Esophagus squamous epithelium (tissue), 5 donors: Measurements from ENCODE around the gene YAE1. TPM values are rescaled to one million over a fixed set of nuclear protein-coding genes. Genes with fewer than 3 reads are reported as not detected.

ENCODE experiments used
- DNase-seq: peaks from one replicate; lab custom pipeline; 2025; lab: John Stamatoyannopoulos, UW
- H3K27ac ChIP-seq, 4 donors: fragments of 200-600 bp; sonication (generic); one replicate each; pipeline ENCODE4 v1.5.1; 2016 to 2019; ENCODE audit warnings: mild to moderate bottlenecking in 1 of 4
- H3K27me3 ChIP-seq, 4 donors: fragments of 200-600 bp; sonication (generic); 1 replicate in 3 of 4; 2 replicates in 1 of 4; pipeline versions ENCODE4 v1.5.1 to v1.6.0; 2017 to 2021; ENCODE audit warnings: antibody characterized with exemption in 1 of 4
- H3K36me3 ChIP-seq, 3 donors: fragments of 200-600 bp; sonication (generic); one replicate each; pipeline ENCODE4 v1.5.1; 2016 to 2019
- H3K4me1 ChIP-seq, 3 donors: fragments of 200-600 bp; sonication (generic); one replicate each; pipeline ENCODE4 v1.5.1; 2017 to 2019
- H3K4me3 ChIP-seq, 4 donors: fragments of 200-600 bp; sonication (generic); 1 replicate in 3 of 4; 2 replicates in 1 of 4; pipeline ENCODE4 v1.5.1; 2016 to 2019; ENCODE audit warnings: mild to moderate bottlenecking in 2 of 4, moderate library complexity in 1 of 4
- H3K9me3 ChIP-seq, 3 donors: fragments of 200-600 bp; sonication (generic); one replicate each; pipeline ENCODE4 v1.5.1; 2016 to 2019
- POLR2A ChIP-seq, 4 donors: fragments of 450-650 bp; IDR thresholded peaks; one replicate each; pipeline ENCODE4 v1.6.1; 2017; ENCODE audit warnings: antibody characterized with exemption in 4 of 4, mild to moderate bottlenecking in 4 of 4, moderate library complexity in 3 of 4
- whole genome bisulfite sequencing, 2 donors: methylation state at CpG; one replicate each; pipeline ENCODE4 v1.1.5; 2018; 5-methylcytosine and 5-hydroxymethylcytosine counted together
- intact Hi-C: fragments of 100-400 bp; cut with DNase I; formaldehyde crosslinking; loops from one replicate; pipeline ENCODE4 v1.15.0; 2022
- total RNA-seq, 4 donors: library from RNA; depleted of rRNA; stranded (reverse); fragments of >200 nt; gene quantifications; one replicate each; pipeline ENCODE4 v1.1.0, GENCODE V29; 2016
- TF ChIP-seq, protein P1 (sequence below), 6 experiments: fragments of 450-650 bp in 4 of 6; fragments of 200-600 bp in 2 of 6; sonication (generic) in 2 of 6; IDR thresholded peaks; one replicate each; pipeline ENCODE4 v1.5.1; 2016 to 2019; ENCODE audit warnings: antibody characterized with exemption in 6 of 6, mild to moderate bottlenecking in 4 of 6, moderate library complexity in 4 of 6
- donor health status: DM: yes; HTN: yes; CAD: no.

The YAE1 gene
- total RNA-seq, 4 donors from 2014 or later, result 3.6 to 23.1 (median 14.6) TPM

DNA sequence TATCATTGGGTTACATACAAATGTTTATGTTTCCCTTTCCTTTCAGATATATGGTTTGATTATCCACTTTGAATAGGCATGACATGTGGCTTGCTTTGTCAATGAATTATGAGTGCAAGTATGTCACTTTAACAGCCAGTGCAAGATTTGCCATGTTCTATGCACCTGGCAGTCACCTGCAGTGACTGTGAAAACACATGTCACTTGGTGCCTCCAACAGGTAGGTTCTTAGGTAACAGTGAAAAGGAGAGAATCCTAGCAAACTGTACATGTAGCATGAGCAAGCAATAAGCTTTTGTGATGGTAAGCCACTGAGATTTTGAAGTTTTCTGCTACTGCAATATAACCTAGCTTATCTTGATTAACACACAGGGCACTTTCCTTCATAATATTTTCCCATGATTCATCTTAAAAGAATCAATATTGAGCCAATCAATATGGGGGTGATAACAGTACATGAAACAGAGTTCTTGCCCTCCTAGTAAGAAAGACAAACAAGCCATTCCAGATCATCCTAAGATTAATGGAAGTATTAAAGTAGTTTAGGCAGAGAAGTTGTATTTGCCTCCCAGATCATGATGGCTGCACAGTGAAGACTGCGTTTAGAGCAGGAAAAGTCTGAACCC lies 49.3 kb downstream of the YAE1 start:
- intact Hi-C loops, result loop anchor here (10.0 kb wide), 1 partner anchor 129 kb away; no protein-coding TSS in a partner anchor
- H3K9me3 ChIP-seq, result no peaks in the 10 kb centered on the region

GRCh38 chr7:39616138-39616537 lies 49.9 kb downstream of the YAE1 start:
- no peaks in the 10 kb centered on the region for H3K36me3 ChIP-seq
- H3K27ac ChIP-seq, result no peak overlapping the region
- no peaks in the 10 kb centered on the region for H3K9me3 ChIP-seq
- no peak overlapping the region for H3K4me3 ChIP-seq
- no peak for DNase-seq
- H3K27me3 ChIP-seq, result peaks cover 0 to 19% (median 0%) of the 10 kb centered on the region in 4 donors
- 28 to 57% methylated on average over 1 of the region's 1 CpG for WGBS, 2 donors
- H3K4me1 ChIP-seq, result peaks cover 0 to 4% (median 0%) of the 10 kb centered on the region in 3 donors
- intact Hi-C loops, result loop anchor here (10.0 kb wide), 1 partner anchor 129 kb away; no protein-coding TSS in a partner anchor
- TF ChIP-seq, protein P1, sequence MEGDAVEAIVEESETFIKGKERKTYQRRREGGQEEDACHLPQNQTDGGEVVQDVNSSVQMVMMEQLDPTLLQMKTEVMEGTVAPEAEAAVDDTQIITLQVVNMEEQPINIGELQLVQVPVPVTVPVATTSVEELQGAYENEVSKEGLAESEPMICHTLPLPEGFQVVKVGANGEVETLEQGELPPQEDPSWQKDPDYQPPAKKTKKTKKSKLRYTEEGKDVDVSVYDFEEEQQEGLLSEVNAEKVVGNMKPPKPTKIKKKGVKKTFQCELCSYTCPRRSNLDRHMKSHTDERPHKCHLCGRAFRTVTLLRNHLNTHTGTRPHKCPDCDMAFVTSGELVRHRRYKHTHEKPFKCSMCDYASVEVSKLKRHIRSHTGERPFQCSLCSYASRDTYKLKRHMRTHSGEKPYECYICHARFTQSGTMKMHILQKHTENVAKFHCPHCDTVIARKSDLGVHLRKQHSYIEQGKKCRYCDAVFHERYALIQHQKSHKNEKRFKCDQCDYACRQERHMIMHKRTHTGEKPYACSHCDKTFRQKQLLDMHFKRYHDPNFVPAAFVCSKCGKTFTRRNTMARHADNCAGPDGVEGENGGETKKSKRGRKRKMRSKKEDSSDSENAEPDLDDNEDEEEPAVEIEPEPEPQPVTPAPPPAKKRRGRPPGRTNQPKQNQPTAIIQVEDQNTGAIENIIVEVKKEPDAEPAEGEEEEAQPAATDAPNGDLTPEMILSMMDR (IDR thresholded peaks at IDR 0.05), result no peak
- no peak for TF ChIP-seq POLR2A (IDR thresholded peaks at IDR 0.05)

More for the DNA sequence above, 49.3 kb downstream of the YAE1 start:
- Histone ChIP-seq H3K36me3 (no peaks in the 10 kb centered on the region), H3K27me3 (peaks cover 0 to 23% (median 0%) of the 10 kb centered on the region in 4 donors), H3K27ac (no peak overlapping the region), H3K4me1 (peaks cover 0 to 4% (median 0%) of the 10 kb centered on the region in 3 donors), H3K4me3 (no peak overlapping the region)
- WGBS, 2 donors, result 39 to 50% methylated on average over 1 of the region's 1 CpG
- no peak for TF ChIP-seq POLR2A (IDR thresholded peaks at IDR 0.05)
- TF ChIP-seq, protein P1 (IDR thresholded peaks at IDR 0.05), result no peak
- no peak for DNase-seq

DNA sequence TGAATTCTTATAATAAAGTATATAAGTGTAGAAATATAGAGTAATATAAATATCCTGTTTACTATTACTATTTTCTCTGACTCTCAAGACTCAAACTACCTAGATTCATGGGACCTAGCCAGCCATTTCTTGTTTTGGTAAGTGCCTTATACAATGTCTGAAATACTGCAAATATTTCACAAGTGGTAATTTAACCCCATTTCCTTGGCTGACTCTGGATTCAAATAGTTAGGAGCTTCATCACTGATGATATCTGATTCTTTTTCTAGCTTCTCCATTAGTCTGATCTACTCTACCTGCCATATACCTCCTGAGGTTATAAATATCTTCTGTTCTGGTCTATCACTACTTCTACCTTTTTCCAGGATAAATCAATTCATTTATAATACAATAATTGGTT lies 50.8 kb downstream of the YAE1 start:
- Histone ChIP-seq H3K9me3 (no peaks in the 10 kb centered on the region), H3K27me3 (peaks cover 0 to 19% (median 0%) of the 10 kb centered on the region in 4 donors), H3K4me1 (peaks cover 0 to 7% (median 0%) of the 10 kb centered on the region in 3 donors), H3K27ac (no peak overlapping the region), H3K36me3 (no peaks in the 10 kb centered on the region), H3K4me3 (no peak overlapping the region)
- no peak for TF ChIP-seq POLR2A (IDR thresholded peaks at IDR 0.05)
- TF ChIP-seq, protein P1 (IDR thresholded peaks at IDR 0.05), result no peak
- intact Hi-C loops, result loop anchor here (10.0 kb wide), 1 partner anchor 128 kb away; no protein-coding TSS in a partner anchor
- no peak for DNase-seq

GRCh38 chr7:39618868-39619267 lies 52.7 kb downstream of the YAE1 start:
- Histone ChIP-seq H3K9me3 (no peaks in the 10 kb centered on the region), H3K4me3 (no peak overlapping the region), H3K27me3 (peaks cover 0 to 10% (median 0%) of the 10 kb centered on the region in 4 donors), H3K36me3 (no peaks in the 10 kb centered on the region), H3K27ac (no peak overlapping the region), H3K4me1 (peaks cover 0 to 16% (median 0%) of the 10 kb centered on the region in 3 donors)
- intact Hi-C loops, result loop anchor here (10.0 kb wide), 1 partner anchor 126 kb away; no protein-coding TSS in a partner anchor
- DNase-seq, result no peak
- WGBS, 2 donors, result 81 to 86% methylated on average over 4 of the region's 4 CpGs
- TF ChIP-seq, protein P1 (IDR thresholded peaks at IDR 0.05), result no peak
- no peak for TF ChIP-seq POLR2A (IDR thresholded peaks at IDR 0.05)

DNA sequence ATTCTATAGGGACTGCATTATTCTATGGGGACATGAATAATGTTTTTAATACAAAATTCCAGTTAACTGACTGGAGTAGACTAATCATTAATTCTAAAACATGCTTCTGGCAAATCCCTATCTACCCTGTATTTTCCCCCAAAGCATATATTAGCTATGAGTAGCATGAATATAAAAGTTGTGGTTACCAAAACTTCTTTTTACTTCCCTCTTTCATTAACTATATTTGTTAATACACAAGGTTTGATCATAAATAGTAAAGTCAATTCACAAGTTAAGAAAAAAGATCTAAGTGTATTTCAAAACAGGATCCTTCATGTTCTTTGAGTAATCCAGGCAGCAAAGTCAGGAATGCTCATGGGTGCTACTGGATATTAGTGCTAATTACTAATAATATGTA lies 54.3 kb downstream of the YAE1 start:
- TF ChIP-seq POLR2A (IDR thresholded peaks at IDR 0.05), result no peak
- TF ChIP-seq, protein P1 (IDR thresholded peaks at IDR 0.05), result no peak
- no peaks in the 10 kb centered on the region for H3K27me3 ChIP-seq
- no peak for DNase-seq
- no peak overlapping the region for H3K27ac ChIP-seq
- H3K9me3 ChIP-seq, result no peaks in the 10 kb centered on the region
- H3K4me3 ChIP-seq, result no peak overlapping the region
- no peaks in the 10 kb centered on the region for H3K36me3 ChIP-seq
- peaks cover 4 to 30% (median 5%) of the 10 kb centered on the region in 3 donors for H3K4me1 ChIP-seq
- intact Hi-C loops, result no loop called here
